Suprapubic skin (tissue), 4 donors: ENCODE results near the gene PAQR8. TPM values are rescaled to one million over a fixed set of nuclear protein-coding genes. Genes with fewer than 3 reads are reported as not detected.

Source experiments
- DNase-seq, 2 donors: peaks; one replicate each; pipeline ENCODE4 v3.0.0-alpha.2; 2019; ENCODE audit warnings: low spot score in 2 of 2
- H3K27ac ChIP-seq: fragments of 200-600 bp; sonication (generic); one replicate; pipeline ENCODE4 v1.5.1; 2019
- H3K27me3 ChIP-seq: fragments of 200-600 bp; sonication (generic); one replicate; pipeline ENCODE4 v1.5.1; 2019
- H3K36me3 ChIP-seq: fragments of 200-600 bp; sonication (generic); one replicate; pipeline ENCODE4 v1.5.1; 2019
- H3K4me1 ChIP-seq: fragments of 200-600 bp; sonication (generic); one replicate; pipeline ENCODE4 v1.5.1; 2019
- H3K4me3 ChIP-seq: fragments of 200-600 bp; sonication (generic); one replicate; pipeline ENCODE4 v1.5.1; 2019; ENCODE audit warnings: mild to moderate bottlenecking
- H3K9me3 ChIP-seq: fragments of 200-600 bp; sonication (generic); one replicate; pipeline ENCODE4 v1.5.1; 2019
- CTCF ChIP-seq, 2 donors: fragments of 200-600 bp in 1 of 2; fragments of 450-650 bp in 1 of 2; sonication (generic) in 1 of 2; IDR thresholded peaks; one replicate each; pipeline ENCODE4 v1.5.1; 2016 to 2019; ENCODE audit warnings: antibody characterized with exemption in 2 of 2, mild to moderate bottlenecking in 1 of 2, moderate library complexity in 1 of 2
- EP300 ChIP-seq: sonication (generic); formaldehyde crosslinking; IDR thresholded peaks from one replicate; pipeline ENCODE4 v1.6.1; 2017; ENCODE audit warnings: antibody characterized with exemption
- POLR2A ChIP-seq, 2 donors: fragments of 450-650 bp; IDR thresholded peaks; one replicate each; pipeline ENCODE4 v1.6.1; 2017; ENCODE audit warnings: antibody characterized with exemption in 2 of 2, mild to moderate bottlenecking in 2 of 2, moderate library complexity in 2 of 2
- POLR2AphosphoS5 ChIP-seq, 3 donors: sonication (generic); formaldehyde crosslinking; IDR thresholded peaks; one replicate each; pipeline ENCODE4 v1.6.1; 2017; ENCODE audit warnings: antibody characterized with exemption in 3 of 3
- WGBS: methylation state at CpG from one replicate; pipeline ENCODE4 v1.1.5; 2018; 5-methylcytosine and 5-hydroxymethylcytosine counted together
- total RNA-seq, 4 donors: library from RNA; depleted of rRNA; stranded (reverse); fragments of >200 nt; gene quantifications; one replicate each; pipeline ENCODE4 v1.1.0, GENCODE V29; 2016

PAQR8 gene
- total RNA-seq, 4 donors from 2014 or later: 2.2 to 6.5 (median 2.8) TPM

- 93% methylated on average over 26 of the region's 26 CpGs for WGBS
- H3K27ac ChIP-seq: no peak overlapping the region
Measured at GRCh38 chr6:52403086-52403485, 41.1 kb downstream of the PAQR8 start.

GRCh38 chr6:52403627-52404026 lies 41.7 kb downstream of the PAQR8 start:
- DNase-seq: peak in 1 of 2 donors; percentile 77
- TF ChIP-seq POLR2AphosphoS5 (IDR thresholded peaks at IDR 0.05): peak in 2 of 3 donors; percentile 14 to 55
- no peak for TF ChIP-seq EP300
- WGBS: 46% methylated on average over 9 of the region's 9 CpGs

More at GRCh38 chr6:52403086-52403485, 41.1 kb downstream of the PAQR8 start:
- TF ChIP-seq POLR2AphosphoS5 (IDR thresholded peaks at IDR 0.05) (no peak), POLR2A (IDR thresholded peaks at IDR 0.05) (no peak), EP300 (no peak), CTCF (IDR thresholded peaks at IDR 0.05) (no peak)
- Histone ChIP-seq H3K4me3 (no peak overlapping the region), H3K9me3 (no peaks in the 10 kb centered on the region), H3K27me3 (peaks cover 5% of the 10 kb centered on the region), H3K36me3 (peaks cover 7% of the 10 kb centered on the region), H3K4me1 (peaks cover 13% of the 10 kb centered on the region)
- DNase-seq: no peak

GRCh38 chr6:52405243-52405642 lies 43.3 kb downstream of the PAQR8 start:
- no peaks in the 10 kb centered on the region for H3K9me3 ChIP-seq
- peaks cover 18% of the 10 kb centered on the region for H3K4me1 ChIP-seq
- peaks cover 5% of the 10 kb centered on the region for H3K27me3 ChIP-seq
- peaks cover 7% of the 10 kb centered on the region for H3K36me3 ChIP-seq
- DNase-seq: no peak
- no peak overlapping the region for H3K4me3 ChIP-seq
- WGBS: no CpG with 5 or more reads among the region's 1 CpG
- TF ChIP-seq CTCF (IDR thresholded peaks at IDR 0.05) (no peak), POLR2AphosphoS5 (IDR thresholded peaks at IDR 0.05) (no peak), EP300 (no peak), POLR2A (IDR thresholded peaks at IDR 0.05) (no peak)
- H3K27ac ChIP-seq: no peak overlapping the region

More at GRCh38 chr6:52403627-52404026, 41.7 kb downstream of the PAQR8 start:
- Histone ChIP-seq H3K27ac (no peak overlapping the region), H3K4me1 (peaks cover 13% of the 10 kb centered on the region), H3K9me3 (no peaks in the 10 kb centered on the region), H3K4me3 (no peak overlapping the region), H3K27me3 (peaks cover 5% of the 10 kb centered on the region), H3K36me3 (peaks cover 7% of the 10 kb centered on the region)

DNA sequence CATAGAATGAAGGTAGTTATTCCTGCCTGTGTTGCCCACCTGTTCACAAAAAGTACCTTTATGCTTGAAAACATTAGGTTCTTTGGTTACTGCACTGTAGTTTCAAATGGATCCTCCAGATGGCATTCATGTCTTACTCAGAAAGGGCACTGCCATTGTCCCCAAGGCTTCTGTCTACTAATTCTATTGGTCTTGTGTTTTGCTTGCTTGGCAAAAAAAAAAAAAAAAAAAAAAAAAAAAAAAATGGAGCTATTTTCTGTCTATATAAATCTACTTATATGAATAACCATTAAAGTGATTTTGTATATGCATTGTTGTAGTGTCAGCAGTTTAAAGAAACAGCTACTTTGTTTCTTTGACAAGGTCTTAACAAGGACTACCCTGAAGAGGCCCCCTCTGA lies 45.5 kb downstream of the PAQR8 start:
- TF ChIP-seq CTCF (IDR thresholded peaks at IDR 0.05) (peak; percentile 29 to 42), POLR2A (IDR thresholded peaks at IDR 0.05) (no peak)
- H3K4me1 ChIP-seq: peaks cover 18% of the 10 kb centered on the region
- H3K36me3 ChIP-seq: peaks cover 7% of the 10 kb centered on the region
- peaks cover 5% of the 10 kb centered on the region for H3K27me3 ChIP-seq
- DNase-seq: no peak
- no peak overlapping the region for H3K4me3 ChIP-seq
- H3K9me3 ChIP-seq: no peaks in the 10 kb centered on the region
- no peak overlapping the region for H3K27ac ChIP-seq

DNA sequence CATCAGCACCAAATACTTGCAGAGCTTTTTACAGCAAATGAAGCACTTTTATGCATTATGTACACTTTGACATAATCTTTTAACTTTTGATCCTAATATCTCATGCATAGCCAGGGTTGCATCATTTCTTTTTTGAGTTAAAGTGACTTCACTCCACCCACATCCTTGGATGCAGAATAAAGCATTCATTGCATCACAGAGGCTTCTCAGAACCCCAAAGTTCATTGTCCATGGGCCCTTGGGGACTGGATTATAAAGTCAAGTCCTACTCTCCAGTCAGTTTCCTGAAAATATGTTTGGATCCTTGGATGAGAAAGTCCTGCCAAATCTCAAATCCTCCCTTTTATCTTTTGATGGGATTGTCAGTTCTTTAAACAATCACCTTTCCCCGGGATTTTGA lies 47.5 kb downstream of the PAQR8 start:
- H3K4me1 ChIP-seq: peaks cover 5% of the 10 kb centered on the region
- H3K36me3 ChIP-seq: no peaks in the 10 kb centered on the region
- H3K27me3 ChIP-seq: peaks cover 5% of the 10 kb centered on the region
- WGBS: 51% methylated on average over 1 of the region's 1 CpG
- no peak overlapping the region for H3K4me3 ChIP-seq
- DNase-seq: no peak
- no peak for TF ChIP-seq EP300
- TF ChIP-seq CTCF (IDR thresholded peaks at IDR 0.05): no peak
- TF ChIP-seq POLR2A (IDR thresholded peaks at IDR 0.05): no peak
- TF ChIP-seq POLR2AphosphoS5 (IDR thresholded peaks at IDR 0.05): no peak
- no peaks in the 10 kb centered on the region for H3K9me3 ChIP-seq
- H3K27ac ChIP-seq: no peak overlapping the region

- no peak for TF ChIP-seq EP300
- no peak for TF ChIP-seq CTCF (IDR thresholded peaks at IDR 0.05)
- no peak for TF ChIP-seq POLR2A (IDR thresholded peaks at IDR 0.05)
- TF ChIP-seq POLR2AphosphoS5 (IDR thresholded peaks at IDR 0.05): no peak
- DNase-seq: no peak
- Histone ChIP-seq H3K9me3 (no peaks in the 10 kb centered on the region), H3K27ac (no peak overlapping the region), H3K4me3 (no peak overlapping the region), H3K4me1 (peaks cover 5% of the 10 kb centered on the region), H3K27me3 (peaks cover 5% of the 10 kb centered on the region), H3K36me3 (no peaks in the 10 kb centered on the region)
Measured at GRCh38 chr6:52410979-52411378, 49.0 kb downstream of the PAQR8 start.
